ENCODE results near the gene ZNF648.

ZNF648 gene

GRCh38 chr1:182069028-182069466 is 7.5 kb upstream of the ZNF648 start:
- TF ChIP-seq EZH2phosphoT487 (conservative IDR thresholded peaks at IDR 0.05; ENCODE audit: low read length) (no peak), CTCF (IDR thresholded peaks at IDR 0.05; ENCODE audit: insufficient read depth, low read length, poor library complexity, severe bottlenecking) (no peak)
- no peaks in the 10 kb centered on the region for H3K9me2 ChIP-seq (replicated peaks; ENCODE audit: insufficient read depth, low read length)
- no peaks in the 10 kb centered on the region for H3F3A ChIP-seq (ENCODE audit: insufficient read depth)
- H4K20me1 ChIP-seq (ENCODE audit: low read depth, low read length), result no peaks in the 10 kb centered on the region
- no peaks in the 10 kb centered on the region for H3K36me3 ChIP-seq (ENCODE audit: low read length)
- H3K4me2 ChIP-seq (ENCODE audit: low read depth, low read length, poor library complexity, severe bottlenecking), result no peak overlapping the region
- no peak overlapping the region for H3K27ac ChIP-seq (ENCODE audit: low read depth, low read length)
- H2AFZ ChIP-seq (ENCODE audit: low read depth, low read length, severe bottlenecking), result no peak overlapping the region
- no peaks in the 10 kb centered on the region for H3K9me3 ChIP-seq (ENCODE audit: insufficient read depth, low read length)
- no peaks in the 10 kb centered on the region for H3K27me3 ChIP-seq (ENCODE audit: low read length)
- H3K9ac ChIP-seq (ENCODE audit: low read length), result no peak overlapping the region
- no peak overlapping the region for H3K4me3 ChIP-seq (ENCODE audit: insufficient read depth, low read length, poor library complexity, severe bottlenecking)
- no peaks in the 10 kb centered on the region for H3K79me2 ChIP-seq (ENCODE audit: insufficient read depth, low read length)

- H3K9me2 ChIP-seq (replicated peaks; ENCODE audit: insufficient read depth, low read length), result no peaks in the 10 kb centered on the region
- no peak overlapping the region for H3K27ac ChIP-seq (ENCODE audit: low read depth, low read length)
- H3K79me2 ChIP-seq (ENCODE audit: insufficient read depth, low read length), result no peaks in the 10 kb centered on the region
- H3K4me3 ChIP-seq (ENCODE audit: insufficient read depth, low read length, poor library complexity, severe bottlenecking), result no peak overlapping the region
- H3K9me3 ChIP-seq (ENCODE audit: insufficient read depth, low read length), result no peaks in the 10 kb centered on the region
- no peak overlapping the region for H2AFZ ChIP-seq (ENCODE audit: low read depth, low read length, severe bottlenecking)
- H4K20me1 ChIP-seq (ENCODE audit: low read depth, low read length), result no peaks in the 10 kb centered on the region
- H3K9ac ChIP-seq (ENCODE audit: low read length), result no peak overlapping the region
- H3F3A ChIP-seq (ENCODE audit: insufficient read depth), result no peaks in the 10 kb centered on the region
- H3K27me3 ChIP-seq (ENCODE audit: low read length), result no peaks in the 10 kb centered on the region
- no peak overlapping the region for H3K4me2 ChIP-seq (ENCODE audit: low read depth, low read length, poor library complexity, severe bottlenecking)
- TF ChIP-seq EZH2phosphoT487 (conservative IDR thresholded peaks at IDR 0.05; ENCODE audit: low read length), result no peak
- TF ChIP-seq CTCF (IDR thresholded peaks at IDR 0.05; ENCODE audit: insufficient read depth, low read length, poor library complexity, severe bottlenecking), result no peak
- no peaks in the 10 kb centered on the region for H3K36me3 ChIP-seq (ENCODE audit: low read length)
Observed at GRCh38 chr1:182066934-182067333, 5.4 kb upstream of the ZNF648 start.

GRCh38 chr1:182065126-182065845 is 3.8 kb upstream of the ZNF648 start:
- no peak overlapping the region for H3K4me2 ChIP-seq (ENCODE audit: low read depth, low read length, poor library complexity, severe bottlenecking)
- no peak overlapping the region for H3K4me3 ChIP-seq (ENCODE audit: insufficient read depth, low read length, poor library complexity, severe bottlenecking)
- no peaks in the 10 kb centered on the region for H3K27me3 ChIP-seq (ENCODE audit: low read length)
- no peaks in the 10 kb centered on the region for H3K36me3 ChIP-seq (ENCODE audit: low read length)
- TF ChIP-seq EZH2phosphoT487 (conservative IDR thresholded peaks at IDR 0.05; ENCODE audit: low read length), result no peak
- TF ChIP-seq CTCF (IDR thresholded peaks at IDR 0.05; ENCODE audit: insufficient read depth, low read length, poor library complexity, severe bottlenecking), result no peak
- H3K9me3 ChIP-seq (ENCODE audit: insufficient read depth, low read length), result no peaks in the 10 kb centered on the region
- no peak overlapping the region for H2AFZ ChIP-seq (ENCODE audit: low read depth, low read length, severe bottlenecking)
- H3K27ac ChIP-seq (ENCODE audit: low read depth, low read length), result no peak overlapping the region
- H4K20me1 ChIP-seq (ENCODE audit: low read depth, low read length), result no peaks in the 10 kb centered on the region
- no peak overlapping the region for H3K9ac ChIP-seq (ENCODE audit: low read length)
- no peaks in the 10 kb centered on the region for H3F3A ChIP-seq (ENCODE audit: insufficient read depth)
- no peaks in the 10 kb centered on the region for H3K79me2 ChIP-seq (ENCODE audit: insufficient read depth, low read length)
- no peaks in the 10 kb centered on the region for H3K9me2 ChIP-seq (replicated peaks; ENCODE audit: insufficient read depth, low read length)

Data from SU-DHL-6 (cell line).